Hematopoietic multipotent progenitor cell treated with erythropoietin and hydrocortisone succinate and interleukin-3 and kit ligand, for 15 days (in vitro differentiated cells): Measurements from ENCODE around the gene POLD2.

ENCODE experiments used
- DNase-seq: peaks from one replicate; pipeline ENCODE4 v3.0.0-alpha.2; 2015; ENCODE audit warnings: low spot score

POLD2 gene

GRCh38 chr7:44065431-44066110, 57.8 kb downstream of the POLD2 start, which contains the start of gene PGAM2:
PGAM2 (minus strand) TSS chr7:44065567; CDS start chr7:44065529, 38 bp downstream.
- no peak for DNase-seq

DNA sequence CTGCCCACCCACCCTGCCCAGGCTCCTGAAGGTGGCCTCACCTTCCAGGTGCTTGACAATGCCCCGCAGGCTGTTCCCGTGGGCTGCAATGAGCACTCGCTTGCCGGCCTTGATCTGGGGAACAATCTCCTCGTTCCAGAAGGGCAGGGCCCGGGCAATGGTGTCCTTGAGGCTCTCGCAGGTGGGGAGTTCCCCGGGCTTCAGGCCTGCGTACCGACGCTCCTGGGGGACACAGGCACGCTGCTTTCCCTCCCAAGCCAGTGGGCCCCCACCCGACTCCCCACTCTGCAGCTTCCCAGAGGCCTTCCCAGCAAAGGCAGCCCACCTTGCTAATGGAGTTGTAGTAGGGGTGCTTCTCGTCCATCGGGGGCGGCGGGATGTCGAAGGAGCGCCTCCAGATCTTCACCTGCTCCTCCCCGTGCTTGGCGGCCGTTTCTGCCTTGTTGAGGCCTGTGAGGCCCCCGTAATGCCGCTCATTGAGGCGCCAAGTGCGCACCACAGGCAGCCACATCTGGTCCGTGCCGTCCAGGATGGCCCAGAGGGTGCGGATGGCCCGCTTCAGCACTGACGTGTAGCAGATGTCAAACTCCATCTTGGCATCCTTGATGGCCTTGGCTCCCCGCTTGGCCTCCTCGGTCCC, 58.4 kb downstream of the POLD2 start:
- no peak for DNase-seq
